ENCODE measurements around the gene ABI3BP.

DNA sequence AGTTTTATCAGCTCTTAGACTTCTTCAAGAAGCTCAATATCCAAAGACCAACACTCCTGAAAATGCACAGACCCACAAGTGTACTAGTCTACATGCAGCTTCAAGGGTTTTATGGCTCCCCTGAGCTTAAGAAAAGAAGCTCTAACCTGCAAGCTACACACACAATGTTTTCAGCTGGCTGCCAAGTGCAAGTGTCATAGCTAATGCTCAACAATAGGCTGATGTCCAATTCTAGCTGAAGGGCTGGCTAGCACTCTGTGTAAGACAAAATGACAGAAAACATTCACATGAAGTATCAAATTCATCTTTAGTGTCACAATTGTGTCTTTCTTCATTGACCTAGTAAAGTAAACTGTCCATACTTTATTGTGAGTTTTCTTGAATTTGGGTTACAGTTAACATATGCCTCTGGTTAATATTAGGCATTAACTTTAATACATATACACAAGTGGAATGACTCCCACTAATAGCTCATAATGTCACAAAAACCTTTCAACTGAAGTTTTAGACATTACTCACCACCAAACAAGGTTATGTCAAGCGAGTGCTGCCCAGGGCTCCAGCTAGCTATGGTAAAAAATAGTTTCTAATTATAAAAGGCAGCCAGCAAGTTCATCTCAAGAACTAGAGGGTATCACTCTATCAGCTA lies 15.1 kb downstream of the ABI3BP start:
- TF ChIP-seq, protein P1, sequence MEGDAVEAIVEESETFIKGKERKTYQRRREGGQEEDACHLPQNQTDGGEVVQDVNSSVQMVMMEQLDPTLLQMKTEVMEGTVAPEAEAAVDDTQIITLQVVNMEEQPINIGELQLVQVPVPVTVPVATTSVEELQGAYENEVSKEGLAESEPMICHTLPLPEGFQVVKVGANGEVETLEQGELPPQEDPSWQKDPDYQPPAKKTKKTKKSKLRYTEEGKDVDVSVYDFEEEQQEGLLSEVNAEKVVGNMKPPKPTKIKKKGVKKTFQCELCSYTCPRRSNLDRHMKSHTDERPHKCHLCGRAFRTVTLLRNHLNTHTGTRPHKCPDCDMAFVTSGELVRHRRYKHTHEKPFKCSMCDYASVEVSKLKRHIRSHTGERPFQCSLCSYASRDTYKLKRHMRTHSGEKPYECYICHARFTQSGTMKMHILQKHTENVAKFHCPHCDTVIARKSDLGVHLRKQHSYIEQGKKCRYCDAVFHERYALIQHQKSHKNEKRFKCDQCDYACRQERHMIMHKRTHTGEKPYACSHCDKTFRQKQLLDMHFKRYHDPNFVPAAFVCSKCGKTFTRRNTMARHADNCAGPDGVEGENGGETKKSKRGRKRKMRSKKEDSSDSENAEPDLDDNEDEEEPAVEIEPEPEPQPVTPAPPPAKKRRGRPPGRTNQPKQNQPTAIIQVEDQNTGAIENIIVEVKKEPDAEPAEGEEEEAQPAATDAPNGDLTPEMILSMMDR (IDR thresholded peaks at IDR 0.05; ENCODE audit: insufficient read depth, low read length, poor library complexity, severe bottlenecking), result no peak
- TF ChIP-seq EZH2phosphoT487 (conservative IDR thresholded peaks at IDR 0.05; ENCODE audit: low read length), result no peak

Measured in SU-DHL-6 (cell line).